Thyroid gland (tissue), 4 donors: ENCODE measurements around the gene PRKCD. TPM values are rescaled to one million over a fixed set of nuclear protein-coding genes. Genes with fewer than 3 reads are reported as not detected.

Experiments
- DNase-seq, 2 donors: peaks; one replicate each; pipeline ENCODE4 v3.0.0-alpha.2; 2019
- H3K27ac ChIP-seq, 3 donors: fragments of 200-600 bp; sonication (generic); 1 replicate in 2 of 3; 2 replicates in 1 of 3; pipeline ENCODE4 v1.5.1; 2016 to 2019; ENCODE audit warnings: mild to moderate bottlenecking in 1 of 3, moderate library complexity in 1 of 3
- H3K27me3 ChIP-seq: fragments of 200-600 bp; sonication (generic); one replicate; pipeline ENCODE4 v1.5.1; 2019
- H3K36me3 ChIP-seq, 2 donors: fragments of 200-600 bp; sonication (generic); one replicate each; pipeline ENCODE4 v1.5.1; 2016 to 2019
- H3K4me1 ChIP-seq, 2 donors: fragments of 200-600 bp; sonication (generic); one replicate each; pipeline ENCODE4 v1.5.1; 2017 to 2019
- H3K4me3 ChIP-seq, 3 donors: fragments of 200-600 bp; sonication (generic); replicated peaks in 1 of 3; 1 replicate in 2 of 3; 2 replicates in 1 of 3; pipeline ENCODE4 v1.5.1; 2016; ENCODE audit warnings: mild to moderate bottlenecking in 1 of 3
- H3K9me3 ChIP-seq: fragments of 200-600 bp; sonication (generic); one replicate; pipeline ENCODE4 v1.5.1; 2017
- CTCF ChIP-seq, 6 experiments: fragments of 200-600 bp in 3 of 6; fragments of 450-650 bp in 3 of 6; sonication (generic) in 3 of 6; IDR thresholded peaks; one replicate each; pipeline ENCODE4 v1.5.1; 2016 to 2019; ENCODE audit warnings: antibody characterized with exemption in 6 of 6, mild to moderate bottlenecking in 2 of 6, inconsistent platforms in 1 of 6, moderate library complexity in 1 of 6
- POLR2A ChIP-seq, 2 donors: fragments of 450-650 bp; IDR thresholded peaks; one replicate each; pipeline ENCODE4 v1.6.1; 2017; ENCODE audit warnings: antibody characterized with exemption in 2 of 2, mild to moderate bottlenecking in 2 of 2, moderate library complexity in 1 of 2
- WGBS, 2 donors: methylation state at CpG; one replicate each; pipeline ENCODE4 v1.1.5; 2017; 5-methylcytosine and 5-hydroxymethylcytosine counted together
- intact Hi-C: fragments of 100-400 bp; cut with DNase I; formaldehyde crosslinking; loops from one replicate; pipeline ENCODE4 v1.15.1; 2023
- total RNA-seq, 4 donors: library from RNA; depleted of rRNA; stranded (reverse); fragments of >200 nt; gene quantifications; one replicate each; pipeline ENCODE4 v1.2.3, GENCODE V29; 2016

Gene PRKCD
- total RNA-seq, 4 donors from 2014 or later: 32.0 to 154 (median 71.4) TPM

- no peak for DNase-seq
- Histone ChIP-seq H3K4me1 (peaks cover 9 to 14% of the 10 kb centered on the region in 2 donors), H3K27ac (no peak overlapping the region), H3K27me3 (no peaks in the 10 kb centered on the region), H3K36me3 (no peaks in the 10 kb centered on the region), H3K9me3 (no peaks in the 10 kb centered on the region), H3K4me3 (no peak overlapping the region)
- intact Hi-C loops: no loop called here
- TF ChIP-seq CTCF (IDR thresholded peaks at IDR 0.05): no peak
- TF ChIP-seq POLR2A (IDR thresholded peaks at IDR 0.05): no peak
- 86 to 87% methylated on average over 18 to 19 of the region's 19 CpGs for WGBS, 2 donors
Observed at GRCh38 chr3:53200501-53201498, 39.8 kb downstream of the PRKCD start.

- Histone ChIP-seq H3K4me3 (no peak overlapping the region), H3K27ac (peak overlapping the region in 1 of 3 donors; percentile 38), H3K27me3 (no peaks in the 10 kb centered on the region), H3K9me3 (no peaks in the 10 kb centered on the region), H3K4me1 (peaks cover 6 to 14% of the 10 kb centered on the region in 2 donors), H3K36me3 (no peaks in the 10 kb centered on the region)
- TF ChIP-seq POLR2A (IDR thresholded peaks at IDR 0.05) (no peak), CTCF (IDR thresholded peaks at IDR 0.05) (peak in 3 of 6 experiments; percentile 11 to 21 (median 19))
- 55 to 59% methylated on average over 13 of the region's 14 CpGs for WGBS, 2 donors
- intact Hi-C loops: no loop called here
- DNase-seq: peak; percentile 45 to 47
Observed at GRCh38 chr3:53202331-53203015, 41.5 kb downstream of the PRKCD start.

- 85 to 89% methylated on average over 9 of the region's 9 CpGs for WGBS, 2 donors
- TF ChIP-seq POLR2A (IDR thresholded peaks at IDR 0.05) (no peak), CTCF (IDR thresholded peaks at IDR 0.05) (no peak)
- Histone ChIP-seq H3K4me1 (no peaks in the 10 kb centered on the region), H3K27me3 (no peaks in the 10 kb centered on the region), H3K27ac (no peak overlapping the region), H3K36me3 (no peaks in the 10 kb centered on the region), H3K9me3 (no peaks in the 10 kb centered on the region), H3K4me3 (no peak overlapping the region)
- intact Hi-C loops: no loop called here
- no peak for DNase-seq
Observed at GRCh38 chr3:53211706-53212702, 51.0 kb downstream of the PRKCD start.

GRCh38 chr3:53213276-53213675 is 52.3 kb downstream of the PRKCD start:
- no peaks in the 10 kb centered on the region for H3K9me3 ChIP-seq
- H3K4me1 ChIP-seq: no peaks in the 10 kb centered on the region
- H3K27me3 ChIP-seq: no peaks in the 10 kb centered on the region
- no peak for DNase-seq
- 82 to 89% methylated on average over 7 of the region's 7 CpGs for WGBS, 2 donors
- no peak overlapping the region for H3K27ac ChIP-seq
- no peak for TF ChIP-seq POLR2A (IDR thresholded peaks at IDR 0.05)
- no peak for TF ChIP-seq CTCF (IDR thresholded peaks at IDR 0.05)
- no peak overlapping the region for H3K4me3 ChIP-seq
- intact Hi-C loops: no loop called here
- no peaks in the 10 kb centered on the region for H3K36me3 ChIP-seq
